SH-SY5Y (cell line): ENCODE data around the gene RAC2.

ENCODE experiments used
- GATA2 ChIP-seq: IDR thresholded peaks from 2 replicates; pipeline ENCODE4 v1.6.1; 2011; ENCODE audit warnings: mild to moderate bottlenecking, low read depth, low read length
- GATA3 ChIP-seq: IDR thresholded peaks from 2 replicates; pipeline ENCODE4 v1.6.1; 2011; ENCODE audit warnings: low read depth, mild to moderate bottlenecking, low read length, moderate library complexity

DNA sequence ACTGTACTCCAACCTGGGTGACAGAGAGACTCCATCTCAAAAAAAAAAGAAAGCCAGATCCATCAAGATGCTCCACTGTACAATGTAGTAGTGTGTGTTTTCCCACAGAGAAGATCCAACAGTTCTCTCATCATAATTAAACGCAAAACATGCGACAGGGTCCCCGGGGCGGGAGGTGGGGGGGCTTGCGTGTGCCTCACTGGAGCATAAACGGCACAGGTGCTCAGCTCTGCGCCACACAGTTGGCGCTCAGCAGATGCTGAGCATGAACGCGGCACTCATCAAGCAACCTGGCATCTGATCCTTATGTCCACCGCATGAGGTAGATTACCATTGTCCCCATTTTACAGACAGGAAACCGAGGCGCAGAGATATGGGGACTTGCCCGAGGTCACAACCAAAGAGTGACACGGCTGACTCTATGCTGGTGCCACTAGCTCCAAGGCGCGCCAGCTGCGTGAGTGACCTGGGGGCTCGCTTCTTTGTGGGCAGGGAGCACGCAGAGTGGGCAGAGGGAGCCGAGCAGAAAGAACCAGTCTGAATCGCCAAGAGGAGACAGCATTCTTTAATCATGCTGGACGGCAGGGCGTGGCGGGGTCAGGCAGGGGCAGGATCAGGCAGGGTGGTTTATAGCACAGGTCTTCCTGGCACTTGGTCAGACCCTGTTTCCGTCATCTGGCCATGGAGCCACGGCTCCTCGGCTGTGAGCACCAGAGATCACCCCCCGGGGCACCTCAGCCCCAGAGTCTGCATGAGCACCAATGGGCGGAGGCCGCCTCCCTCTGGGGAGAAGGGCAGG lies 64.2 kb downstream of the RAC2 start:
- TF ChIP-seq GATA2: no peak
- TF ChIP-seq GATA3: no peak
